GM18526 (cell line): ENCODE data around the gene GTF2H1.
A peak's percentile ranks its signal among the peaks of the same experiment; 100 is the strongest.

Experiments
- POLR2A ChIP-seq: IDR thresholded peaks from 3 replicates; pipeline ENCODE4 v1.6.1; 2011; ENCODE audit not compliant: insufficient read length; ENCODE audit errors: extremely low read depth

Gene GTF2H1

DNA sequence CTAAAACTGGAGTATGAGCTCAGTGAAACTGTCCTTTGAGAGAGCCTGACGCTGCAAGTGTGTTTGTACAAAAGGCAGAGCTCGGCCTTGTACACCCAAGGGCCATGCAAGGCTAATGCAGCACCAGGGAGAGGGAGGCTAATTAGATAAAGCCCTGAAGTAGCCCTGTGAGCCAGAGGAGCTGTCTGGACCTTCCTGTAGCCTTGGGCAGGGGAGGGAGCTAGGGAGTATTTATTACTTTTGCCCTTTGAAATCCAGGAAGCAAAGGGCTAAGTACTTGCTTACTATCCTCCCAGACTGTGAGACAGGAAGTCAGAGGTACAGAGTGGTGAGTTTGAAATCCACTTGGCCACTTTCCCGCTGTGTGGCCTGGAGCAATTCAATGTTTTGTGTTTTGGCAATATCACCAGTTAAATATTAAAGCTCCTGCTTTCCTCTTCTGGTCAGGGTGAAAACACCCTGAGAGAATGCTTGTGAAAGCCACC is 61.8 kb downstream of the GTF2H1 start:
- TF ChIP-seq POLR2A, result no peak

DNA sequence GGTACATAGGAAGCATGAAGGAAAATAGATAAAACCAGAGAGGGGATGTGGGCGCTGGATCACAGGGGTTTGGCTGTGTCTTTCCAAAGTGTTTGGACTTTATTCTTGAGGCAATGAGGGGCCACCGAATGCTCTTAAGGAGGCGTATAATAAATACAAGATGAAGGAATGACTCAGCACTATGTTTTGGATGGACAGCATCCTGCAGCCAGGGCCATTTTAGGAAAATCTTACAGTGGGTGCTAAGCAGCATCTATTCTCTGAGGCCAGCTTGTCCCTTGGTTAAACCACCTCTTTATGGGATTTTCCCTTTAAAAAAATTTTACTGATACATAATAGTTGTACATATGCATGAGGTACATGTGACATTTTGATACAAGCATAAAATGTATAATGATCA is 67.7 kb downstream of the GTF2H1 start:
- TF ChIP-seq POLR2A, result no peak

DNA sequence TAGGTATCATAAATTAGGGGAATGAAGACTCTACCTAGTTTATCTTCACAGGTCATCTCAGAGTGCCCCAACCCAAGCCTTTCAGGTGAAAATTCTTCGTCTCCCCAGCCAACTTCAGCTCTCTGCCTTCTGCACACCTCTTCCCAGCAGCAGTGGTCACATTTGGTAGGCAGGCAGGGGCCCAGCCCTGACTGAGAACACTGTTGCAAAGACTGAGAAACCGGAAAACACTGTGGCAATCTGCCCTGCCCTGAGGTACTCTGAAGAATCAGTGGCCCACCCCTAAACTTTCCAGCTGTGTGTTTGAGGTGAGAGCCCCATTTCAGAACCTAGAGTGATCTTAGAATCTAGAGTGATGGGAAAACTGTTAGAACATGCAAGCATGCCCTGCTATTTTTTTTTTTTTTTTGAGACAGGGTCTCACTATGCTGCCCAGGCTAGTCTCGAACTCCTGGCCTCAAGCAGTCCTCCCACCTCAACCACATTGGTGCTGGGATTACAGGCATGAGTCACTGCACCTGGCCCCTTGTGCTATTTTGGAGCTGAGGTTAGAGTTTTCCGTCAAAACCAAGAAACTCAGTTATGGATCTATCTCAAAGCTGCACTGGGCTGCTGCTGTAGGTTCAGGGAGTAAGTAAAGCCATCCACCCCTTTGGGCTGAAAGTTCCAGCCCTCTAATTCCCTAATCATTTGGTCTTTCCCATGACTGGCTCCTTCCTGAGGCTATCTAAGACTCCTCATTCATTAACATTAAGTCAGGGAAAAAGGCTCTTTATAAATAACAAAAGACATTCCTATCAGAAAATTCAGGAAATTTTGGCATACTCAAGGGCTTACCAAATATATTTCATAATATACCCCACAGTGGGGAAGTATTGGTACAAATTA is 70.3 kb downstream of the GTF2H1 start:
- TF ChIP-seq POLR2A, result no peak

DNA sequence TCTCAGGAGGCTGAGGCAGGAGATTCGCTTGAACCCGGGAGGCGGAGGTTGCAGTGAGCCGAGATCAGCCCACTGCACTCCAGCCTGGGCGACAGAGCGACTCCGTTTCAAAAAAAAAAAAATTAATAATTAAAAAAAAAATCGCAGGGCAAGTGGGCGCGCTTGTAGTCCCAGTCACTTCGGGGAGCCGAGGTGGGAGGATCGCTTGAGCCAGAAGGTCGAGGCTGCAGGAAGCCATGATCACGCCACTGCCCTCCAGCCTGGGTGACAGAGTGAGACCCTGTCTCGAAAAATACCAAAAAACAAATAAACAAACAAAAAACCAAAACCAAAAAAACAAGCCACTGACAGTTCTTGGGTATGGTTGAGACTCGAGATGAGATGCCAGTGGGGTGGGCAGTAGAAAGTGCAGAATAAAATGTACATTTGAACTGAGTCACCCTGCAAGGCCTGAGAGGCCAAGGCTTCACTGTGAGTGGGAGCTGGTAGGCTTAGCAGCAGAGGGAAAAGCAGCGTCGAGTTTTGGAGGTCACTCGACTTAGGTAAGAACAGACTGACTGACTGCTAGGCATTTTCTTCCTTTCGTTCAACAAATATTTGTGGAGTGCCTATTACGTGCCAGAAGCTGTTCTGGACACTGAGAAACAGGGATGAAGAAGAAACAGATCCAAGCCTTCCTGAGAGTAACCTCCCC is 71.4 kb downstream of the GTF2H1 start:
- no peak for TF ChIP-seq POLR2A

DNA sequence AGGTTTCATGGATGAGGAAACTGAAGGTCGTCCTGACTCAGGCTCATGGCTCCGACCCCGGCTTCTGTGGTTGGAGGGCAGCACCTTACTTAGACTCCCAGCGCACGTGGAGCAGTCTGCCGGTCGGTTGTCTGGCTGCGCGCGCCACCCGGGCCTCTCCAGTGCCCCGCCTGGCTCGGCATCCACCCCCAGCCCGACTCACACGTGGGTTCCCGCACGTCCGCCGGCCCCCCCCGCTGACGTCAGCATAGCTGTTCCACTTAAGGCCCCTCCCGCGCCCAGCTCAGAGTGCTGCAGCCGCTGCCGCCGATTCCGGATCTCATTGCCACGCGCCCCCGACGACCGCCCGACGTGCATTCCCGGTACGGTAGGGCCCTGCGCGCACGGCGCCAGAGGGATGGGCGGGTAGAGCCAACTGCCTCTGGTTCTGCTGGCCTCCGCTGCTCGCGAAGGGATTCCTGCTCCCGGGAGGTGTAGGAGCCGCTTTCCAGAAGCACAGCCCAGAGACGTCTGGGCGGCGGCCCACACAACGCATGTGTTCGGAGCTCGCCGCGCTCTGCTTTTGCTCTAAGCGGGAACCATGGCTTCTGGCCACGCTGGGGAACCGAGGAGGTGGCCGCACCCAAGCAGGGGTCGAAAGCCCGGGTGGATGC is 72.0 kb downstream of the GTF2H1 start, which contains the start of gene LDHA:
LDHA (plus strand) TSS at position 289 of the 653 bp plus-strand sequence. CDS start 2,280 bp downstream, outside the sequence.
- peak; percentile 100 for TF ChIP-seq POLR2A

DNA sequence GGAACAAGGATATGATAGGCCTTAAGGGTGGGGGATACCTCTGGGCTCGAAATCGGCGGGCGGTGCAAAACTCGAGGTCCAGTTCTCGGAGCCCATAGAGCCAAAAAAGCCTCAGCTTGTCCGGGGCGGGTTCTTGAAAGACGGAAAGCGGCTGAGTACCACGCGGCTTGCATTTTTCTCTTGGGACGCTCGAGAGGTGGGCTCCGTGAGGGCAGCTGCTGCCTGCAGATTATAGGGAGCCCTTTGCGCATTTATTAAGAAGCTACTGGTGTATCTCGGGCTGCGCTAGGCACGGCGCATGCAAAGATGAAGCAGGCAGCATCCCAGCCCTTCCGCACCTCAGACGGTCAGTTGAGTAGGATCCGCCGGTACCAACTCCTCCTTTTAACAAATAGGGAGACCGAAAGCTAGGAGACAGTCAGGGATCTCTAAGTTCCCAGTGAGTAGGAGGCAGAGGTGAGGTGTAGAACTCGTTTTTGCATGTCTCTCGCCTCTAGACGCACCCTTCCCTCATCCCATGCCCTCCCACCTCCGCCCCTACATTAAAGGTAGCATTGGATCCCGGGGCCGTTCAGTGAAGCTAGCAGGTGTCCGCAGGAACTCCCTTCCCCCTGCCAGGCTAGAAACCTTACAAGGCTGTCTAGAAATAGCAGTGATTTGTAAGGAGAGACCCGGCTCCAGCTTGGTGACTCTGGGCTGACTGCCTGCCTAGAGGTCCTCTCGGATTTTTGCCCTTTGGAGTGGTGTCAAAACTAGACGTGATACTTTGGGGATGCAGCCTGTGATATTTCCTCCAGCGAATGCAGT is 72.8 kb downstream of the GTF2H1 start:
- no peak for TF ChIP-seq POLR2A

DNA sequence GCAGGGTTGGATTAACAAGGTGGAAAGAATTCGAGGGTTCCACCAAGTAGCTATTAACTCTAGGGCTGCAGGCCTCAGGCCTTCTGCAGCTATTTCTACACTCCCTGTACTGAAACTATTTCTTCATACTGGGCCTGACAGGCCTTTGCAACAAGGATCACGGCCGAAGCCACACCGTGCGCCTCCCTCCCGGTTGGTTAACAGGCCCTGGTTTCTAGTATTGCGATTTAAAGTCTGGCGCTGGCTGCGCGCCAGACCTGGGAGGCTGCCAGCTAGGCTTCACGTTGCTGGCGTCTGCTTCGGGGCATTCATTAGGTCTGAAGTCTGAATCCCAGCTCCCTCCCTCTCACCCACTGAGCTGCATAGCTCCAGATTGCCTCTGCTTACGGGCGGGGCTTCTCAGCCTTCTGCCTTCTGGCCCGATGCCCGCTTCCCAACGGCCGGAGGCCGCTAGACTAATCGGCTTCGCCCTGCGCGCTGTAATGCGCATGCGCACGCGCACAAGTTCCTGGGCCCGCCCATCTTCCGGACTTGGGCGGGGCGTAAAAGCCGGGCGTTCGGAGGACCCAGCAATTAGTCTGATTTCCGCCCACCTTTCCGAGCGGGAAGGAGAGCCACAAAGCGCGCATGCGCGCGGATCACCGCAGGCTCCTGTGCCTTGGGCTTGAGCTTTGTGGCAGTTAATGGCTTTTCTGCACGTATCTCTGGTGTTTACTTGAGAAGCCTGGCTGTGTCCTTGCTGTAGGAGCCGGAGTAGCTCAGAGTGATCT is 73.6 kb downstream of the GTF2H1 start:
- no peak for TF ChIP-seq POLR2A

DNA sequence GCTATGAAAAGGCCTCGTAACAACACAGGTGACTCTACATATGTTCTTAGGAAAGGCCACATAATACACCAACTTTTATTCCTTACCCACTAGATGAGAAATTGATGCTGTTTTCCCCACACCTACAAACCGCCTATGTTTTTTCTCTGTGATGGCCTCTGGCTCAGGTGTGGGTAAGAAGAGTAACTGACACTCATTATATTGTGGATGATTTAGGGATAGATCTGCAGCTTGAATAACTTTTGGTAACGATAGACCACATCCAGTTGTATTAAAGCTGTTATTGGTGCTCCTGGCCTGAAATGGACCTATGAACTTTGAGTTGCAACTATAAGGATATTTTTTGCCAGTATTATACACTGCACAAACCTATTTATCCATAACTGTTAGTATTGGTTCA is 75.6 kb downstream of the GTF2H1 start:
- no peak for TF ChIP-seq POLR2A

DNA sequence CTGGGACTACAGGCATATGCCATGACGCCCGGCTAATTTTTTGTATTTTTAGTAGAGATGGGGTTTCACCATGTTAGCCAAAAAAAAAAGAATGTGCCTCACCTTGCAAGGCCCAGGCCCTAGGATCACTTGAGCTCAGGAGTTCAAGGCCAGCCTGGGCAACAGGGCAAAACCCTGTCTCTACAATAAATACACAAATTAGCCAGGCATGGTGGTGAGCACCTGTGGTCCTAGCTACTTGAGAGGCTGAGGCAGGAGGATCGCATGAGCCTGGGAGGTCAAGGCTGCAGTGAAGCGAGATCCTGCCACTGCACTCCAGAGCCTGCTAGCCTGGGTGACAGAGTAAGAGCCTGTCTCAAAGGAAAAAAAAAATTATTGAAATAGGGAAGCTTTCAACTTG is 81.7 kb downstream of the GTF2H1 start:
- no peak for TF ChIP-seq POLR2A

DNA sequence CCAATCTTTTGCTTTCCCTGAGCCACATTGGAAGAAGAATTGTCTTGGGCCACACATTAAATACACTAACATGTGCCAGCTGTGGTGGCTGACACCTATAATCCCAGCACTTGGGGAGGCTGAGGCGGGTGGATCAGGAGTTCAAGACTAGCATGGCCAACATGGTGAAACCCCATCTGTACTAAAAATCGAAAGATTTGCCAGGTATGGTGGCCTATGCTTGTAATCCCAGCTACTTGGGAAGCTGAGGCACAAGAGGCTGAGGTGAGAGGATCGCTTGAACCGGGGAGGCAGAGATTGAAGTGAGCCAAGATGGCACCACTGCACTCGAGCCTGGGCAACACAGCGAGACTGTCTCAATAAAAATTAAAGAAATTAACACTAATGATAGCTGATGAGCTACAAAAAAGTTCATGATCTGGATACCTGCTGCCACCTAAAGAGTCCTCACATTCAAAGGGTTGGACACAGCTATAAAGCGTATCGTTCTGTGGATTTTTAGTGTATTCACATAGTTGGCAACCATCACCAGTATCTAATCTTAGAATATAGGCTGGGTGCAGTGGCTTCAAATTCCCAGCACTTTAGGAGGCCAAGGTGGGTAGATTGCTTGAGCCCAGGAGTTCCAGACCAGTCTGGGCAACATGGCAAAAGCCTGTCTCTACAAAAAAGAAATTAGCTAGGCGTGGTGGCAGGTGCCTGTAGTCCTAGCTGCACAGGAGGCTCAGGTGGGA is 86.4 kb downstream of the GTF2H1 start:
- no peak for TF ChIP-seq POLR2A

DNA sequence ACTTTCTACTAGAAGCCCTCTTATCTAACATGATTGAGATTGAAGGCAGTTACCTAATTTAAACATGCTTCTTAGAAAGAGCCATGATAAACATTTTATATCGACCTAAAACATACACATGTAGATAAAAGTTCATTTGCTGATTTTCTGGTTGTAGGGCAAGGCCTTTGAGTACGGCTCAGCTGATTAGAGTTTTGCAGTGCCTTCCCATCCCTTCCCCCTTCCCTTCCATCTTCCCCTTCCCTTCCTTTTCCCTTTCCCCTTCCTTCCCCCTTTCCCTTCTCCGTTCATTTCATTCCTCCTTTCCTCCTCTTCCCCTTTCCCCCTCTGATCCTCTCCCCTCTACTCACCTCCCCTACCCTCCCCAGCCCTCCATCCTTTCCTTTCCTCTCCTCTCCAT is 94.1 kb downstream of the GTF2H1 start:
- no peak for TF ChIP-seq POLR2A
